Brain microvascular endothelial cell (primary cell): ENCODE data around the gene SERAC1.
A peak's percentile ranks its signal among the peaks of the same experiment; 100 is the strongest.
"Not testable (repeated sequence)": the region's sequence is repeated elsewhere in the genome, so short reads cannot be mapped to it uniquely, and the experiment has no call there.

Source experiments
- DNase-seq: peaks from one replicate; pipeline ENCODE4 v3.0.0-alpha.2; 2020
- H3K27ac ChIP-seq: fragments of 250-450 bp; sonication (Bioruptor Pico); 2 replicates; pipeline ENCODE4 v1.5.1; 2020; ENCODE audit warnings: mild to moderate bottlenecking, moderate library complexity
- H3K27me3 ChIP-seq: fragments of 250-450 bp; sonication (Bioruptor Pico); replicated peaks from 2 replicates; pipeline ENCODE4 v1.5.1; 2020; ENCODE audit warnings: mild to moderate bottlenecking
- H3K36me3 ChIP-seq: fragments of 250-450 bp; sonication (Bioruptor Pico); replicated peaks from 2 replicates; pipeline ENCODE4 v1.5.1; 2020; ENCODE audit warnings: mild to moderate bottlenecking
- H3K4me3 ChIP-seq: 2 replicates; pipeline ENCODE4 v1.5.1; 2011; ENCODE audit warnings: low read depth, mild to moderate bottlenecking, control low read depth, low read length, moderate library complexity
- in situ Hi-C: cut with HindIII; loops from 2 replicates; pipeline ENCODE4 v1.10.0; 2017; ENCODE audit warnings: low sequenced_read_pairs, low pct_ligation_motif_present
- TF ChIP-seq, protein P1 (sequence below): IDR thresholded peaks from 2 replicates; pipeline ENCODE4 v1.5.1; 2011; ENCODE audit warnings: low read depth, mild to moderate bottlenecking, moderate library complexity, low read length, control low read depth, inconsistent platforms; ENCODE audit errors: missing control alignments

Gene SERAC1

DNA sequence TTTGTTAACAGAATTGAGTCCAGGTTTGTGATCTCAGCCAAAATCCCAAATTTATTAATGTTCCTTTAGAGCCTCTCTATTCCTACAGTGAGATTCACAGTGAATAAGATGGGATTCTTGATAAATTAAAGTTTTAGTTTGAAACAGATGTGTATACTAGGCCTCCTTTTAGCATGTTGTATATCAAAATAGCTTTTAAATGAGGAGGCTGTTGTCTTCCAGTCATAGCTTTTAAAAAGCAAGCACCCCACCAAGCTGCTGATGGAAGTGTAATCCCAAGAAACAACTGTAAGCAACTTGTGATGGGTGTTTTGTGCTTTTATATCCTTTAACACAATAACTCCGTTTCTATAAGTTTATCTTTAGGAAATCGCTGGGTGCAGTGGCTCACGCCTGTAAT is 7.0 kb upstream of the SERAC1 start:
- no peak overlapping the region for H3K27ac ChIP-seq
- no peak for DNase-seq
- no peaks in the 10 kb centered on the region for H3K36me3 ChIP-seq
- no peak overlapping the region for H3K4me3 ChIP-seq
- H3K27me3 ChIP-seq = no peaks in the 10 kb centered on the region
- in situ Hi-C loops = no loop called here
- TF ChIP-seq, protein P1, sequence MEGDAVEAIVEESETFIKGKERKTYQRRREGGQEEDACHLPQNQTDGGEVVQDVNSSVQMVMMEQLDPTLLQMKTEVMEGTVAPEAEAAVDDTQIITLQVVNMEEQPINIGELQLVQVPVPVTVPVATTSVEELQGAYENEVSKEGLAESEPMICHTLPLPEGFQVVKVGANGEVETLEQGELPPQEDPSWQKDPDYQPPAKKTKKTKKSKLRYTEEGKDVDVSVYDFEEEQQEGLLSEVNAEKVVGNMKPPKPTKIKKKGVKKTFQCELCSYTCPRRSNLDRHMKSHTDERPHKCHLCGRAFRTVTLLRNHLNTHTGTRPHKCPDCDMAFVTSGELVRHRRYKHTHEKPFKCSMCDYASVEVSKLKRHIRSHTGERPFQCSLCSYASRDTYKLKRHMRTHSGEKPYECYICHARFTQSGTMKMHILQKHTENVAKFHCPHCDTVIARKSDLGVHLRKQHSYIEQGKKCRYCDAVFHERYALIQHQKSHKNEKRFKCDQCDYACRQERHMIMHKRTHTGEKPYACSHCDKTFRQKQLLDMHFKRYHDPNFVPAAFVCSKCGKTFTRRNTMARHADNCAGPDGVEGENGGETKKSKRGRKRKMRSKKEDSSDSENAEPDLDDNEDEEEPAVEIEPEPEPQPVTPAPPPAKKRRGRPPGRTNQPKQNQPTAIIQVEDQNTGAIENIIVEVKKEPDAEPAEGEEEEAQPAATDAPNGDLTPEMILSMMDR = no peak

- Histone ChIP-seq H3K27me3 (no peaks in the 10 kb centered on the region), H3K27ac (no peak overlapping the region), H3K36me3 (no peaks in the 10 kb centered on the region), H3K4me3 (no peak overlapping the region)
- peak; percentile 84 for DNase-seq
- in situ Hi-C loops = no loop called here
- TF ChIP-seq, protein P1 = no peak
Observed at GRCh38 chr6:158174514-158174913, 6.5 kb upstream of the SERAC1 start.

GRCh38 chr6:158174024-158174423 is 6.0 kb upstream of the SERAC1 start:
- Histone ChIP-seq H3K4me3 (no peak overlapping the region), H3K36me3 (no peaks in the 10 kb centered on the region), H3K27ac (no peak overlapping the region), H3K27me3 (no peaks in the 10 kb centered on the region)
- TF ChIP-seq, protein P1 = no peak
- DNase-seq = no peak
- in situ Hi-C loops = no loop called here

DNA sequence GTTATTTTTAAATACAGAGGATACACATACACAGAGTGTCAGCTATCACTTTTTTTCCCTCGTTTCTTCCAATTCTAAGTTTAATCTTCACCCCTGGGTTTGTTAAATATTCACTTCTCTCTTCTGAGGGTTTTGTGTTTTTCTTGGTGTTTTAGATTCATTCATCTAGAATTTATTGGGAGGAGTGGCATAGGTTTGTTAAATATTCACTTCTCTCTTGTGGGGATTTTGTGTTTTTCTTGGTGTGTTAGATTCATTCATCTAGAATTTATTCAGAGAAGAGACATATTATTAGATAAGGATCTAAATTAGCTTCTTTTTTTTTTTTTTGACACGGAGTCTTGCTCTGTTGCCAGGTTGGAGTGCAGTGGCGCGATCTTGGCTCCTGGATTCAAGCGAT is 3.9 kb upstream of the SERAC1 start:
- H3K36me3 ChIP-seq = no peaks in the 10 kb centered on the region
- TF ChIP-seq, protein P1 = no peak
- in situ Hi-C loops = no loop called here
- no peak for DNase-seq
- H3K27me3 ChIP-seq = no peaks in the 10 kb centered on the region
- H3K27ac ChIP-seq = no peak overlapping the region
- H3K4me3 ChIP-seq = no peak overlapping the region

DNA sequence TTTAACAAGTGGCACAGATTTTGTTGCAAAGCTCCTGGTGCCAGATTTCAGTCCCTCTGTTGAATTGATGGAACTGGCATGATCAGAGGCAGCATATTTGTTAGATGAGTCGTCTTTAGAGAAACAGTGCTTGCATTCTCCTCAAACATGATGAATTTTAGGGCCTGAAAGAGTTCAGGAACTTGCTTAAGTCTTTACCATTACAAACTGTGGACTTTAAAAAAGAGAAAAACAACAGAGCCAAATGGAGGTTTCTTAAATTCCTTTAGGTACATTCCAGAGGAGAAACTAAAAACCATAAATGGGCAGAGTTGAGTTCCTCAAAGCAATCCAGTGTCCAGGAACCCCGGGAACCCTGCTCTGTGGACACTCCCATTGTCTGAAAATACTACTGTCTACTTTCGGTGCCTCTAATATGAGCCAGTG is 2.6 kb upstream of the SERAC1 start:
- Histone ChIP-seq H3K27me3 (no peaks in the 10 kb centered on the region), H3K27ac (peak overlapping the region; percentile 52), H3K36me3 (no peaks in the 10 kb centered on the region), H3K4me3 (no peak overlapping the region)
- peak; percentile 63 for DNase-seq
- in situ Hi-C loops = no loop called here
- TF ChIP-seq, protein P1 = no peak

GRCh38 chr6:158169634-158170033 is 1.6 kb upstream of the SERAC1 start:
- H3K4me3 ChIP-seq, H3K36me3 ChIP-seq, H3K27me3 ChIP-seq, DNase-seq, in situ Hi-C loops: not testable (repeated sequence)
- peak overlapping the region; percentile 52 for H3K27ac ChIP-seq
